Lower leg skin (tissue), 3 donors: ENCODE results near the gene HTRA2.

Source experiments
- POLR2A ChIP-seq, 2 donors: fragments of 450-650 bp; IDR thresholded peaks; one replicate each; pipeline ENCODE4 v1.6.1; 2016 to 2017; ENCODE audit warnings: antibody characterized with exemption in 2 of 2, mild to moderate bottlenecking in 1 of 2, moderate library complexity in 1 of 2
- TF ChIP-seq, protein P1 (sequence below), 3 donors: fragments of 450-650 bp; IDR thresholded peaks; one replicate each; pipeline ENCODE4 v1.5.1; 2016; ENCODE audit warnings: antibody characterized with exemption in 3 of 3, mild to moderate bottlenecking in 3 of 3, moderate library complexity in 2 of 3

DNA sequence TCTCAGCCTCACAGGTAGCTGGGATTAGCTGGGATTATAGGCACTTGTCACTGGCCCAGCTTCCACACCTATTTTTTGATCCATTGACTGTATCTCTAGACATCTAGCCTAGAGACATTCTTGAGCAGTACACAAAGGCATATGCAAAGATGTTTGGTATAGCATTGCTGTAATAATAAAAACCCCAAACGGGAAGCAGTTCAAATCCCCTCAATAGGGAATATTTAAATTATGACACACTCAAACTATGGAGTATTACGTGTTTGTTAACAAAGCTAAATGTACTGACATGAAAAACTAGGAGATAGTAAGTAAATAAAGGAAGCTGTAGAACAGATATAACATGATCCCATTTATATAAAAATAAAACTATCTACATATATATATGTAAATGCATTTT lies 52.5 kb downstream of the HTRA2 start:
- TF ChIP-seq, protein P1, sequence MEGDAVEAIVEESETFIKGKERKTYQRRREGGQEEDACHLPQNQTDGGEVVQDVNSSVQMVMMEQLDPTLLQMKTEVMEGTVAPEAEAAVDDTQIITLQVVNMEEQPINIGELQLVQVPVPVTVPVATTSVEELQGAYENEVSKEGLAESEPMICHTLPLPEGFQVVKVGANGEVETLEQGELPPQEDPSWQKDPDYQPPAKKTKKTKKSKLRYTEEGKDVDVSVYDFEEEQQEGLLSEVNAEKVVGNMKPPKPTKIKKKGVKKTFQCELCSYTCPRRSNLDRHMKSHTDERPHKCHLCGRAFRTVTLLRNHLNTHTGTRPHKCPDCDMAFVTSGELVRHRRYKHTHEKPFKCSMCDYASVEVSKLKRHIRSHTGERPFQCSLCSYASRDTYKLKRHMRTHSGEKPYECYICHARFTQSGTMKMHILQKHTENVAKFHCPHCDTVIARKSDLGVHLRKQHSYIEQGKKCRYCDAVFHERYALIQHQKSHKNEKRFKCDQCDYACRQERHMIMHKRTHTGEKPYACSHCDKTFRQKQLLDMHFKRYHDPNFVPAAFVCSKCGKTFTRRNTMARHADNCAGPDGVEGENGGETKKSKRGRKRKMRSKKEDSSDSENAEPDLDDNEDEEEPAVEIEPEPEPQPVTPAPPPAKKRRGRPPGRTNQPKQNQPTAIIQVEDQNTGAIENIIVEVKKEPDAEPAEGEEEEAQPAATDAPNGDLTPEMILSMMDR (IDR thresholded peaks at IDR 0.05) = no peak
- TF ChIP-seq POLR2A (IDR thresholded peaks at IDR 0.05) = no peak
